HepG2 (cell line): Measurements from ENCODE around the gene LDLR. TPM values are rescaled to one million over a fixed set of nuclear protein-coding genes. Genes with fewer than 3 reads are reported as not detected.

Experiments
- CBX5 ChIP-seq: sonication (generic); formaldehyde crosslinking; IDR thresholded peaks from 2 replicates; pipeline ENCODE4 v1.4.0; 2020; ENCODE audit warnings: missing genetic modification reagents, borderline replicate concordance
- CSRNP1 ChIP-seq: sonication (generic); formaldehyde crosslinking; IDR thresholded peaks from 2 replicates; pipeline ENCODE4 v1.8.1; 2023; ENCODE audit warnings: mild to moderate bottlenecking, missing genetic modification reagents
- KDM3A ChIP-seq: IDR thresholded peaks from 2 replicates; pipeline ENCODE4 v1.6.1; 2018; ENCODE audit warnings: low read depth, missing compliant biosample characterization
- MED1 ChIP-seq: sonication (generic); formaldehyde crosslinking; IDR thresholded peaks from 2 replicates; pipeline ENCODE4 v1.4.0; 2020; ENCODE audit warnings: missing genetic modification reagents
- PBX3 ChIP-seq: sonication (generic); formaldehyde crosslinking; IDR thresholded peaks from 2 replicates; pipeline ENCODE4 v1.8.1; 2023; ENCODE audit warnings: missing genetic modification reagents, inconsistent platforms, borderline replicate concordance
- TARDBP ChIP-seq: sonication (generic); formaldehyde crosslinking; IDR thresholded peaks from 2 replicates; pipeline ENCODE4 v1.8.0; 2022; ENCODE audit warnings: mild to moderate bottlenecking, missing genetic modification reagents
- ZNF124 ChIP-seq: sonication (generic); formaldehyde crosslinking; IDR thresholded peaks from 2 replicates; pipeline ENCODE4 v1.4.0; 2020; ENCODE audit warnings: missing genetic modification reagents
- ZNF180 ChIP-seq: sonication (generic); formaldehyde crosslinking; IDR thresholded peaks from 2 replicates; pipeline ENCODE4 v1.4.0; 2020; ENCODE audit warnings: low read depth, missing genetic modification reagents, borderline replicate concordance
- ZNF282 ChIP-seq: fragments of 450-650 bp; IDR thresholded peaks from 2 replicates; pipeline ENCODE4 v1.6.1; 2018; ENCODE audit not compliant: partially characterized antibody
- ZNF567 ChIP-seq: sonication (generic); formaldehyde crosslinking; IDR thresholded peaks from 2 replicates; pipeline ENCODE4 v1.8.1; 2023; ENCODE audit warnings: mild to moderate bottlenecking, missing genetic modification reagents, borderline replicate concordance
- ZNF703 ChIP-seq: sonication (generic); formaldehyde crosslinking; IDR thresholded peaks from 2 replicates; pipeline ENCODE4 v1.5.1; 2020; ENCODE audit warnings: missing genetic modification reagents, mild to moderate bottlenecking, moderate library complexity, borderline replicate concordance
- polyA plus RNA-seq, 8 experiments: library from polyadenylated mRNA; depleted of rRNA in 3 of 8; stranded (reverse) in 7 of 8; unstranded in 1 of 8; fragments of >200 nt; fragmentation: Illumina TruSeq in 4 of 8; extraction: Trizol in 4 of 8; gene quantifications; 2 replicates each; pipeline versions ENCODE4 v1.2.1 to v1.2.3, GENCODE V29; 2011 to 2016; ENCODE audit warnings: low read depth in 4 of 8, missing spikeins in 1 of 8, mixed read lengths in 1 of 8; ENCODE audit not compliant: insufficient read depth in 1 of 8
- total RNA-seq, 5 experiments: library from RNA; depleted of rRNA; stranded (reverse); fragments of >200 nt; fragmentation: Illumina TruSeq; extraction: Trizol; gene quantifications; 2 replicates each; pipeline ENCODE4 v1.2.3, GENCODE V29; 2016; ENCODE audit warnings: low read depth in 1 of 5
- TF ChIP-seq, protein P1 (sequence below): sonication (generic); formaldehyde crosslinking; IDR thresholded peaks from 2 replicates; pipeline ENCODE4 v1.5.1; 2020; ENCODE audit warnings: mild to moderate bottlenecking, missing genetic modification reagents
- TF ChIP-seq, protein P2 (sequence below): sonication (generic); formaldehyde crosslinking; IDR thresholded peaks from 2 replicates; pipeline ENCODE4 v1.5.0; 2020; ENCODE audit warnings: mild to moderate bottlenecking, missing genetic modification reagents
- TF ChIP-seq, protein P3 (sequence below): sonication (generic); formaldehyde crosslinking; IDR thresholded peaks from 2 replicates; pipeline ENCODE4 v1.5.0; 2020; ENCODE audit warnings: mild to moderate bottlenecking, missing genetic modification reagents, moderate library complexity
- TF ChIP-seq, protein P4 (sequence below): sonication (generic); formaldehyde crosslinking; IDR thresholded peaks from 2 replicates; pipeline ENCODE4; 2020; ENCODE audit warnings: missing genetic modification reagents, mild to moderate bottlenecking, borderline replicate concordance

LDLR gene
- total and polyA plus RNA-seq, 2 of the 13 experiments (the other 11 are each of a cell fraction or from before 2014, with no cell fraction given), result 51.6 to 92.5 TPM

DNA sequence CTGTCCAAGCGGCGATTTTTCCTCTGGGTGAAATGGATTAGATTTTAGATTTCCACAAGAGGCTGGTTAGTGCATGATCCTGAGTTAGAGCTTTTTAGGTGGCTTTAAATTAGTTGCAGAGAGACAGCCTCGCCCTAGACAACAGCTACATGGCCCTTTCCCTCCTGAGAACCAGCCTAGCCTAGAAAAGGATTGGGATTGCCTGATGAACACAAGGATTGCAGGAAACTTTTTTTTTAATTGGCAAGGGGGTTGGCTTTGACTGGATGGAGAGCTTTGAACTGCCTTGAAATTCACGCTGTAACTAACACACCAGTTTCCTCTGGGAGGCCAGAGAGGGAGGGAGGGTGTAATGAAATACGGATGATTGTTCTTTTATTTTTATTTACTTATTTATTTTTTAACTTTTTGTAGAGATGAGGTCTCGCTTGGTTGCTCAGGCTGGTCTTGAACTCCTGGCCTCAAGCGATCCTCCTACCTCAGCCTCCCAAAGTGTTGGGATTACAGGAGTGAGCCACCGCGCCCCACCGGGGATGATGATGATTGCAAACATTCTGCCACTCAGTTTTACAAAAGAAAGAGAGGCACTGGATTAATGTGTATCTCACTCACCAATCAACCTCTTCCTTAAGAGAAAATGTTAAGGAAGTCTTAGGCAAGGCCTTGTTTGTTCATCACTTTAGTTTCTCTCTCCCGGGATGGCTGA is 1.9 kb downstream of the LDLR start (continued):
- TF ChIP-seq, protein P1, sequence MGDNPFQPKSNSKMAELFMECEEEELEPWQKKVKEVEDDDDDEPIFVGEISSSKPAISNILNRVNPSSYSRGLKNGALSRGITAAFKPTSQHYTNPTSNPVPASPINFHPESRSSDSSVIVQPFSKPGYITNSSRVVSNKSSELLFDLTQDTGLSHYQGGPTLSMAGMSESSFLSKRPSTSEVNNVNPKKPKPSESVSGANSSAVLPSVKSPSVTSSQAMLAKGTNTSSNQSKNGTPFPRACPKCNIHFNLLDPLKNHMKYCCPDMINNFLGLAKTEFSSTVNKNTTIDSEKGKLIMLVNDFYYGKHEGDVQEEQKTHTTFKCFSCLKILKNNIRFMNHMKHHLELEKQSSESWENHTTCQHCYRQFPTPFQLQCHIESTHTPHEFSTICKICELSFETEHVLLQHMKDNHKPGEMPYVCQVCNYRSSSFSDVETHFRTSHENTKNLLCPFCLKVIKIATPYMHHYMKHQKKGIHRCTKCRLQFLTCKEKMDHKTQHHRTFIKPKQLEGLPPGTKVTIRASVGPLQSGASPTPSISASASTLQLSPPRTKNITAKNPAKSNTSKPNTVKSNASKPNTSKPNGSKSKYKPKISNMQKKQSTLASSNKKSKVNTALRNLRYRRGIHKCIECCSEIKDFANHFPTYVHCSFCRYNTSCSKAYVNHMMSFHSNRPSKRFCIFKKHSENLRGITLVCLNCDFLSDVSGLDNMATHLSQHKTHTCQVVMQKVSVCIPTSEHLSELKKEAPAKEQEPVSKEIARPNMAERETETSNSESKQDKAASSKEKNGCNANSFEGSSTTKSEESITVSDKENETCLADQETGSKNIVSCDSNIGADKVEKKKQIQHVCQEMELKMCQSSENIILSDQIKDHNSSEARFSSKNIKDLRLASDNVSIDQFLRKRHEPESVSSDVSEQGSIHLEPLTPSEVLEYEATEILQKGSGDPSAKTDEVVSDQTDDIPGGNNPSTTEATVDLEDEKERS (CRISPR knock-in tag), result no peak
- TF ChIP-seq, protein P2, sequence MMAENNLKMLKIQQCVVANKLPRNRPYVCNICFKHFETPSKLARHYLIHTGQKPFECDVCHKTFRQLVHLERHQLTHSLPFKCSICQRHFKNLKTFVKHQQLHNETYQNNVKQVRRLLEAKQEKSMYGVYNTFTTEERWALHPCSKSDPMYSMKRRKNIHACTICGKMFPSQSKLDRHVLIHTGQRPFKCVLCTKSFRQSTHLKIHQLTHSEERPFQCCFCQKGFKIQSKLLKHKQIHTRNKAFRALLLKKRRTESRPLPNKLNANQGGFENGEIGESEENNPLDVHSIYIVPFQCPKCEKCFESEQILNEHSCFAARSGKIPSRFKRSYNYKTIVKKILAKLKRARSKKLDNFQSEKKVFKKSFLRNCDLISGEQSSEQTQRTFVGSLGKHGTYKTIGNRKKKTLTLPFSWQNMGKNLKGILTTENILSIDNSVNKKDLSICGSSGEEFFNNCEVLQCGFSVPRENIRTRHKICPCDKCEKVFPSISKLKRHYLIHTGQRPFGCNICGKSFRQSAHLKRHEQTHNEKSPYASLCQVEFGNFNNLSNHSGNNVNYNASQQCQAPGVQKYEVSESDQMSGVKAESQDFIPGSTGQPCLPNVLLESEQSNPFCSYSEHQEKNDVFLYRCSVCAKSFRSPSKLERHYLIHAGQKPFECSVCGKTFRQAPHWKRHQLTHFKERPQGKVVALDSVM (CRISPR knock-in tag), result peak; percentile 85
- no peak for TF ChIP-seq TARDBP (CRISPR knock-in tag)
- TF ChIP-seq KDM3A (CRISPR knock-in tag), result 0 out of 2 replicates have a peak, but pooled peaks have one; percentile 12
- no peak for TF ChIP-seq ZNF180
- TF ChIP-seq, protein P3, sequence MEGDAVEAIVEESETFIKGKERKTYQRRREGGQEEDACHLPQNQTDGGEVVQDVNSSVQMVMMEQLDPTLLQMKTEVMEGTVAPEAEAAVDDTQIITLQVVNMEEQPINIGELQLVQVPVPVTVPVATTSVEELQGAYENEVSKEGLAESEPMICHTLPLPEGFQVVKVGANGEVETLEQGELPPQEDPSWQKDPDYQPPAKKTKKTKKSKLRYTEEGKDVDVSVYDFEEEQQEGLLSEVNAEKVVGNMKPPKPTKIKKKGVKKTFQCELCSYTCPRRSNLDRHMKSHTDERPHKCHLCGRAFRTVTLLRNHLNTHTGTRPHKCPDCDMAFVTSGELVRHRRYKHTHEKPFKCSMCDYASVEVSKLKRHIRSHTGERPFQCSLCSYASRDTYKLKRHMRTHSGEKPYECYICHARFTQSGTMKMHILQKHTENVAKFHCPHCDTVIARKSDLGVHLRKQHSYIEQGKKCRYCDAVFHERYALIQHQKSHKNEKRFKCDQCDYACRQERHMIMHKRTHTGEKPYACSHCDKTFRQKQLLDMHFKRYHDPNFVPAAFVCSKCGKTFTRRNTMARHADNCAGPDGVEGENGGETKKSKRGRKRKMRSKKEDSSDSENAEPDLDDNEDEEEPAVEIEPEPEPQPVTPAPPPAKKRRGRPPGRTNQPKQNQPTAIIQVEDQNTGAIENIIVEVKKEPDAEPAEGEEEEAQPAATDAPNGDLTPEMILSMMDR, result no peak
- TF ChIP-seq, protein P4, sequence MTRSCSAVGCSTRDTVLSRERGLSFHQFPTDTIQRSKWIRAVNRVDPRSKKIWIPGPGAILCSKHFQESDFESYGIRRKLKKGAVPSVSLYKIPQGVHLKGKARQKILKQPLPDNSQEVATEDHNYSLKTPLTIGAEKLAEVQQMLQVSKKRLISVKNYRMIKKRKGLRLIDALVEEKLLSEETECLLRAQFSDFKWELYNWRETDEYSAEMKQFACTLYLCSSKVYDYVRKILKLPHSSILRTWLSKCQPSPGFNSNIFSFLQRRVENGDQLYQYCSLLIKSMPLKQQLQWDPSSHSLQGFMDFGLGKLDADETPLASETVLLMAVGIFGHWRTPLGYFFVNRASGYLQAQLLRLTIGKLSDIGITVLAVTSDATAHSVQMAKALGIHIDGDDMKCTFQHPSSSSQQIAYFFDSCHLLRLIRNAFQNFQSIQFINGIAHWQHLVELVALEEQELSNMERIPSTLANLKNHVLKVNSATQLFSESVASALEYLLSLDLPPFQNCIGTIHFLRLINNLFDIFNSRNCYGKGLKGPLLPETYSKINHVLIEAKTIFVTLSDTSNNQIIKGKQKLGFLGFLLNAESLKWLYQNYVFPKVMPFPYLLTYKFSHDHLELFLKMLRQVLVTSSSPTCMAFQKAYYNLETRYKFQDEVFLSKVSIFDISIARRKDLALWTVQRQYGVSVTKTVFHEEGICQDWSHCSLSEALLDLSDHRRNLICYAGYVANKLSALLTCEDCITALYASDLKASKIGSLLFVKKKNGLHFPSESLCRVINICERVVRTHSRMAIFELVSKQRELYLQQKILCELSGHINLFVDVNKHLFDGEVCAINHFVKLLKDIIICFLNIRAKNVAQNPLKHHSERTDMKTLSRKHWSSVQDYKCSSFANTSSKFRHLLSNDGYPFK, result no peak
- TF ChIP-seq CBX5, result no peak
- no peak for TF ChIP-seq ZNF703 (CRISPR knock-in tag)
- TF ChIP-seq CSRNP1 (CRISPR knock-in tag), result no peak
- TF ChIP-seq ZNF567 (CRISPR knock-in tag), result 0 out of 2 replicates have a peak, but pooled peaks have one; percentile 36
- TF ChIP-seq ZNF124 (CRISPR knock-in tag), result 0 out of 2 replicates have a peak, but pooled peaks have one; percentile 35
- 0 out of 2 replicates have a peak, but pooled peaks have one; percentile 8 for TF ChIP-seq PBX3 (CRISPR knock-in tag)
- TF ChIP-seq ZNF282, result no peak
- TF ChIP-seq MED1, result no peak
